ENCODE data around the gene EVA1A. TPM values are rescaled to one million over a fixed set of nuclear protein-coding genes. Genes with fewer than 3 reads are reported as not detected.

EVA1A gene
- polyA plus RNA-seq, 3 donors, result not detected

DNA sequence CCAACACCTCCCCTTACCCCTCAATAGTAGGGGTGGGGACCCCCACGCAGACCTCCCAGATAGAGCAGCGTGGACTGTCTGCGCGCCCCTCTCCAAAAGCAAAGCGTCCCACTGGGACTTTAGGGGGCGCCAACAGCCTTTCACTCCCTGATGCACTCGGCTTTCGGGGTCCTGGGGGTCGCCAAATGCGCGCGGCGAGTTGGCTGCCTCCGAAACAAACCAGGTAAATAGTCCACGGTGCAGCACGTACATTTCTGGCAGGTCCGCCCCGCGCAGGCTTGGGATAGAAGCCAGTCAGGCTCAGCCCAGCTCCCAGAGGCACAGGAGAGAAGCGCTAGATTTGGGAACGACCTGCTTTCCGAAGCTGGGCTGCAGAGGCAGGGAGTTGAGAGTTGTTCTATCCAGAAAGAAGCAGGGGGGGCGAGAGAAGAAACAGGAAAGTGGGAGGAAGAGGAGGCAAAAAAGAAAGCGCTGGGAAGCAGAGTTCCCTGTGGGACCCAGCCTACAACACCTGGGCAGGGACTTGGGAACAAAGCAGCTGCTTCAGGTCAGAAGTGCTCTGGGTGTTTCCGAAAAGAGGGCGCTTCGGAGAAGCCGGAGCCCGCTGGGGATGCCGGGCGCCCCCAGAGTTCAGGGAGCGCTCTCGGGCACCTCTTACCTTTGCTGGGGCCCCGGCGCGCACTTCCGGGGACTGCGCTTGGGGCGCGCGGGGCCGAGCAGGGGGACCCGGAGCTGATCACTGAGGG lies 544 bp downstream of the EVA1A start:
- Mint-ChIP-seq H3K4me1 (no peaks in the 10 kb centered on the region), H3K36me3 (no peaks in the 10 kb centered on the region), H3K27me3 (ENCODE audit: low read depth in 3 of 3) (peaks cover 33 to 46% (median 38%) of the 10 kb centered on the region in 3 donors), H3K9me3 (peaks cover 0 to 6% (median 2%) of the 10 kb centered on the region in 7 donors), H3K27ac (no peak overlapping the region), H3K4me3 (peak overlapping the region in 1 of 2 donors; percentile 85)
- no peaks in the 10 kb centered on the region for H3K79me2 ChIP-seq (ENCODE audit: insufficient read depth, low read length)
- no peak for DNase-seq
- intact Hi-C loops (cut with micrococcal nuclease), result no loop called here
- no peak overlapping the region for H3K4me3 ChIP-seq (replicated peaks in 1 of 3; ENCODE audit: low read depth in 2 of 3, low read length in 3 of 3)
- TF ChIP-seq, protein P1, sequence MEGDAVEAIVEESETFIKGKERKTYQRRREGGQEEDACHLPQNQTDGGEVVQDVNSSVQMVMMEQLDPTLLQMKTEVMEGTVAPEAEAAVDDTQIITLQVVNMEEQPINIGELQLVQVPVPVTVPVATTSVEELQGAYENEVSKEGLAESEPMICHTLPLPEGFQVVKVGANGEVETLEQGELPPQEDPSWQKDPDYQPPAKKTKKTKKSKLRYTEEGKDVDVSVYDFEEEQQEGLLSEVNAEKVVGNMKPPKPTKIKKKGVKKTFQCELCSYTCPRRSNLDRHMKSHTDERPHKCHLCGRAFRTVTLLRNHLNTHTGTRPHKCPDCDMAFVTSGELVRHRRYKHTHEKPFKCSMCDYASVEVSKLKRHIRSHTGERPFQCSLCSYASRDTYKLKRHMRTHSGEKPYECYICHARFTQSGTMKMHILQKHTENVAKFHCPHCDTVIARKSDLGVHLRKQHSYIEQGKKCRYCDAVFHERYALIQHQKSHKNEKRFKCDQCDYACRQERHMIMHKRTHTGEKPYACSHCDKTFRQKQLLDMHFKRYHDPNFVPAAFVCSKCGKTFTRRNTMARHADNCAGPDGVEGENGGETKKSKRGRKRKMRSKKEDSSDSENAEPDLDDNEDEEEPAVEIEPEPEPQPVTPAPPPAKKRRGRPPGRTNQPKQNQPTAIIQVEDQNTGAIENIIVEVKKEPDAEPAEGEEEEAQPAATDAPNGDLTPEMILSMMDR (IDR thresholded peaks at IDR 0.05), result no peak
- H3K9ac ChIP-seq (ENCODE audit: insufficient read depth, low read length, poor library complexity, severe bottlenecking), result no peak overlapping the region
- H2AFZ ChIP-seq (ENCODE audit: insufficient read depth, low read depth, low read length, poor library complexity, severe bottlenecking), result no peak overlapping the region
- no peaks in the 10 kb centered on the region for H3K4me1 ChIP-seq (ENCODE audit: control insufficient read depth in 1 of 2, insufficient read depth in 2 of 2, low read length in 2 of 2)
- H3K27me3 ChIP-seq (ENCODE audit: control insufficient read depth in 2 of 2, insufficient read depth in 2 of 2, low read length in 2 of 2), result peaks cover 28 to 54% of the 10 kb centered on the region in 2 donors
- under 1% methylated on average over 43 of the region's 43 CpGs for WGBS (ENCODE audit: insufficient coverage)
- no peak overlapping the region for H3K27ac ChIP-seq (ENCODE audit: low read depth in 1 of 2, low read length in 2 of 2)
- H3K4me2 ChIP-seq (replicated peaks; ENCODE audit: extremely low read depth, low read length, poor library complexity, severe bottlenecking), result no peak overlapping the region
- no peaks in the 10 kb centered on the region for H3K36me3 ChIP-seq (replicated peaks in 1 of 2; ENCODE audit: control insufficient read depth in 1 of 2, insufficient read depth in 2 of 2, low read length in 2 of 2)
- no peaks in the 10 kb centered on the region for H4K20me1 ChIP-seq (ENCODE audit: insufficient read depth, low read length)
- no peaks in the 10 kb centered on the region for H3K9me3 ChIP-seq (replicated peaks in 1 of 2; ENCODE audit: control insufficient read depth in 1 of 2, insufficient read depth in 1 of 2, low read length in 2 of 2)

- Histone ChIP-seq H3K9ac (ENCODE audit: insufficient read depth, low read length, poor library complexity, severe bottlenecking) (no peak overlapping the region), H3K4me3 (replicated peaks in 1 of 3; ENCODE audit: low read depth in 2 of 3, low read length in 3 of 3) (no peak overlapping the region), H4K20me1 (ENCODE audit: insufficient read depth, low read length) (no peaks in the 10 kb centered on the region), H3K36me3 (replicated peaks in 1 of 2; ENCODE audit: control insufficient read depth in 1 of 2, insufficient read depth in 2 of 2, low read length in 2 of 2) (no peaks in the 10 kb centered on the region), H2AFZ (ENCODE audit: insufficient read depth, low read depth, low read length, poor library complexity, severe bottlenecking) (no peak overlapping the region), H3K4me1 (ENCODE audit: control insufficient read depth in 1 of 2, insufficient read depth in 2 of 2, low read length in 2 of 2) (no peaks in the 10 kb centered on the region), H3K4me2 (replicated peaks; ENCODE audit: extremely low read depth, low read length, poor library complexity, severe bottlenecking) (no peak overlapping the region), H3K27ac (ENCODE audit: low read depth in 1 of 2, low read length in 2 of 2) (no peak overlapping the region), H3K9me3 (replicated peaks in 1 of 2; ENCODE audit: control insufficient read depth in 1 of 2, insufficient read depth in 1 of 2, low read length in 2 of 2) (no peaks in the 10 kb centered on the region), H3K27me3 (ENCODE audit: control insufficient read depth in 2 of 2, insufficient read depth in 2 of 2, low read length in 2 of 2) (peaks cover 28 to 54% of the 10 kb centered on the region in 2 donors), H3K79me2 (ENCODE audit: insufficient read depth, low read length) (no peaks in the 10 kb centered on the region)
- Mint-ChIP-seq H3K27ac (no peak overlapping the region), H3K4me1 (no peaks in the 10 kb centered on the region), H3K27me3 (ENCODE audit: low read depth in 3 of 3) (peaks cover 33 to 46% (median 38%) of the 10 kb centered on the region in 3 donors), H3K36me3 (no peaks in the 10 kb centered on the region), H3K9me3 (peaks cover 0 to 6% (median 2%) of the 10 kb centered on the region in 7 donors), H3K4me3 (peak overlapping the region in 1 of 2 donors; percentile 79)
- WGBS (ENCODE audit: insufficient coverage), result 10% methylated on average over 2 of the region's 8 CpGs
- no peak for DNase-seq
- TF ChIP-seq, protein P1 (IDR thresholded peaks at IDR 0.05), result no peak
- intact Hi-C loops (cut with micrococcal nuclease), result no loop called here
Measured at GRCh38 chr2:75559680-75560021, 1.1 kb downstream of the EVA1A start.

All from CD14-positive monocyte (primary cell).